Activated CD8-positive, alpha-beta memory T cell treated with anti-CD3 and anti-CD28 coated beads, Interleukin-2, amount 50 U/mL, for 24 hours (primary cell): ENCODE results near the gene ASB16.
"Not testable (repeated sequence)": the region's sequence is repeated elsewhere in the genome, so short reads cannot be mapped to it uniquely, and the experiment has no call there.

Source experiments
- DNase-seq: peaks from one replicate; pipeline ENCODE4 v3.0.0-alpha.2; 2020; ENCODE audit errors: extremely low read depth

ASB16 gene

DNA sequence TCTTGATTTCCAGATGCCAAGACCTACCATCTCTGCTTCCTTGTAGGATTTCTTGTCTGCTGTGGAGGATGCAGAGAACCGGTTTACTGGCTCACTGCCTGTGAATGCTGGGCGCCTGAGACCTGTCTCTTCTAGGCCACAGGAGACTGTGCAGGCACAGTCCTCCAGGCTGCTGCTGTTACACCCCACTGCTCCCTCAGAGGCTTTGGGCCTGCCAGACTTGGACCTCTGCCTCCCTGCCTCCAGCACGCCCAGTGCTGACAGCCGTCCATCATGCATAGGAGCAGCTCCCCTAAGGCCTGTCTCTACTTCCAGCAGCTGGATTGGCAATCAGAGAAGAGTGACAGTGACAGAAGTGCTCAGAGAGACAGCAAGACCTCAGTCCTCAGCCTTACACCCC lies 22.7 kb upstream of the ASB16 start:
- DNase-seq, result no peak

DNA sequence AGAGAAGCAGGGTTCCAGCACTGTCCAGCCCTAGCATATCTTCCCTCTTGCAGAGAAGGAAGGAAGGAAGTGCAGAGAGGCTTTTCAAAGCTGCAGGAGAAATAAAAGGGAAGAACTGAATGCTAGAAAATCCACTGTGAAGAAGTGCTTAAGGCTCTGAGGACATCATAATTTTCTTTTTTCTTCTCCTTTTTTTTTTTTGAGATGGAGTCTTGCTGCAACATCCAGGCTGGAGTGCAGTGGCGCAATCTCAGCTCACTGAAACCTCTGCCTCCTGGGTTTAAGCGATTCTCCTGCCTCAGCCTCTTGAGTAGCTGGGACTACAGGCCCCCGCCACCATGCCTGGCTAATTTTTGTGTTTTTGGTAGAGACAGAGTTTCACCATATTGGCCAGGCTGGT lies 21.4 kb upstream of the ASB16 start:
- not testable (repeated sequence) for DNase-seq

DNA sequence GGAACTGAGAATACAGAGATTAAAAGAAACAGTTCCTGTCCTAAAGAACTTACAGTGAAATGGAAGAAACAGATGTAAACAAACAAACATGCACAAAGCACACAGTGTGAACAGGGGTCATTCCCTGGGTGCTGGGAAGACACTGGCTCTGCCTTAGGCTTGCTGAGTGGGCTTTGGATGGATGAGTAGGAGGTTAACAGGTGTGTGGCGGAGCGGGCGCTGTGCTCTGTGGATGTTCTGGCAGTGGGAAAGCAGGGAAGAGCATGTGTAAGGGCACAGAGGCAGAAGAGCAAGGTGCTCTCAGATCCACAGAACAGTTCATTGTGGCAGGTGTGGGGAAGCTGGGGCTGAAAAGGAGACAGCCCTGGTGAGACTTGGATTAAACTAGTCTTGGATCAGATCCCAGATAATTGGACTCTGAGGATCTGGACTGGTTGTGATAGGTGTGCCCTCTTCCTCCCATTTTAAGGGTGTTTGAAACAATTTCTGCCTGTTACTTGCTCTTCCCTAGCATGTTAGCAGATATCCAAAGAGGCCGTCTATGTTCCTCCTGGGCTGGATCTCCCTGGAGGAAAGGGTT lies 20.7 kb upstream of the ASB16 start:
- DNase-seq, result no peak

DNA sequence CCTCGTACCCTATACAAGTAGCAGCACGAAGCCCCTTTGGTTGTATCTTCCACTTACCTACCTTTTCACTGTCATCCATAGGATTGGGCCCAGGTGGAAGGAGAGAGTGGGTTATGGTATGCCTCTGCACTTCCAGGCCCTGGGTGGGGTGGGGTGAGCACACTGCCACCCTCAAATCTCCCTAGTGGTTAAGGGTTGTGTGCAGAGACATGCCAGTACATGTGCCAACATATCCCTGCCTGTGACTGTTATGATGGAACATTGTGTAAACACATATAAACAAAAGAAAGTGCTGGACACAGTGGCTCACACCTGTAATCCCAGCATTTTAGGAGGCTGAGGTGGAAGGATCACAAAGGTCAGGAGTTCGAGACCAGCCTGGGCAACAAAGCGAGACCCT lies 17.6 kb upstream of the ASB16 start:
- no peak for DNase-seq

DNA sequence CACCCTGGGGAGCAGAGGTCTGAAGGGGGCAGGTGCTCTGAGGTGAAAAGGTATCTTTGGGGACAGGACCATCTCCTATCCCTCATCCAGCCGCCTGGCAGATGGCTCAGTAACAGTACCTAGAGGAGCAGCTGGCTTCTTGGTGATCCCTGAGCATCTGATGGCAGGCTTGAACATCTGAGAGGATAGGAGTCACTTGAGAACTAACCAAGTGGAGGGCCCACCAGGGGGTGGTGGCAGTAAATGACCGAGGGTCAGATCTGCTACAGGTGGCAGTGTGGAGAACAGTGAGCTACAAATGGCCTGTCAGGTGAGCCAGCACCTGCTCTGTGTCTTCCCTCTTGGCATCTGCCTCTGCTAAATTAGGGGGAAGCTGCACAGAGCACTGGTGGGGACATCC lies 15.0 kb upstream of the ASB16 start:
- DNase-seq, result no peak

DNA sequence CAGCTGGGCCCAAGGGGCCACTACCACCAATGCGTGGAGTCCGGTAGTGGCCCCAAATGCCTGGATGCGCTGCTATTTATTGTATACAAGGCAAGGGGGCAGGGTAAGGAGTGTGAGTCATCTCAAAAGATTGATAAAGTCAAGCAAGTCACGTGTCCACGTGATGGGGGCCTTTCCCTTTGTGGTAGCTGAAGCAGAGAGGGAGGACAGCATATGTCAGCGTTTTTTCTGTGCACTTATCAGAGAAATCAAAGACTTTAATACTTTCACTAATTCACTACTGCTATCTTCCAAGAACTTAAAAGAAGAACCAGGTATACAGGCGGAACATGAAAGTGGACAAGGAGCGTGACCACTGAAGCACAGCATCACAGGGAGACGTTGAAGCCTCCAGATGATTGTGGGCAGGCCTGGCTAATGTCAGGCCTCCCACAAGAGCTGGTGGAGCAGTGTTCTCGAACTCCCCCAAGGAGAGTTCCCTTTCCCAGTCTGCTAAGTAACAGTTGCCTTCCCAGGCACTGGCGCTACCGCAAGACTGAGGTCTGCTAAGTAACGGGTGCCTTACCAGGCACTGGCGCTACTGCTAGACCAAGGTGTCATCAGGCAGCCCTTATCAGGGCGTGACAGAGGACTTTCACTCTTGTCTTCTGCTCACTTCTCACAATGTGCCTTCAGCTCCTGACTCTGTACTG lies 10.8 kb upstream of the ASB16 start:
- DNase-seq, result no peak

DNA sequence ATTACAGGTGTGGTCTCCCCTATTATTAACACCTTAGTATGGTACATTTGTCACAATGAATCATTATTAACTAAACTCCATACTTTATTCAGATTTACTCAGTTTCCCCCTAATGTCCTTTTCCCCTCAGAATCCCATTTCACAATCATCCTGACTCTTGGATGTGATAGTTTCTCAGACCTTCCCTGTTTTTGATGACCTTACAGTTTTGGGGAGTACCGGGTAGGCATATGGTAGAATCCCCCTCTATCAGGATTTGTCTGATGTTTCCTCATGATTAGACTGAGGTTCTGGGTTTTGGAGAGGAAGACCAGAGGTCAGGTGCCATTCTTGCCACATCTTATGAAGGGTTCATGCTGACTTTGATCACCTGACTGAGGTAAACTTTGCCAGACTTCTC lies 6.0 kb upstream of the ASB16 start:
- no peak for DNase-seq

DNA sequence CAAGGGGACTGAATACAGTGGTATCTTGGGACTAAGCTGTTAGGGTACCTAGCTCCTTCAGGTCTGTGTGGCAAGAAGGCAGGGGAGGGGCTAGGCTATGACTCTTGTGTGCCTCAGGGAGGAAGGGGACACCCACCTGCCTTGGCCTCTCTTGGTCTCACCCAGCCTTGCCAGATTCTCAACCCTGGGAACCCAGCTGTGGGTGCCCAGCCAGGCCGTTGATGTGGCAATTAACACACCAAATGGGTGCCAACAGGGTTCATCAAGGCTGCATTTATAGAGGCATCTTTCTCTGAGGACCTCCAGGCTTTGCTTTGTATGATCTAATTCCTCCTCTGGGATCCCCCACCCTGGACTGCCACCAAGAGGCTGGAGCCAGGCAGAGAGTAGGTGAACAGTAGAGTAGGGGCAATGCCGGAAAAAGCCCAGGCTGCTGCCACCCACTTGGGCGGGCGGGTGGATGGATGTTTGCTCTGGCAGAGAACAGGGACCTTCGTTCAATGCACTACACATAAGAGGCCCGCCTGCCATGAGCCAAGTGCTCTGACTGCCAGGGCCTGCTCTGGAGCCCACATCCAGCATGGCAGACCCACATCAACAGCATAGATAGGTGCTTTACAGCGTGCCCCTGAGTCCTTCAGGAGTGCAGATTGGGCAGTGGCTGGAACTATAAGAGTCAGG lies 3.2 kb upstream of the ASB16 start:
- no peak for DNase-seq

DNA sequence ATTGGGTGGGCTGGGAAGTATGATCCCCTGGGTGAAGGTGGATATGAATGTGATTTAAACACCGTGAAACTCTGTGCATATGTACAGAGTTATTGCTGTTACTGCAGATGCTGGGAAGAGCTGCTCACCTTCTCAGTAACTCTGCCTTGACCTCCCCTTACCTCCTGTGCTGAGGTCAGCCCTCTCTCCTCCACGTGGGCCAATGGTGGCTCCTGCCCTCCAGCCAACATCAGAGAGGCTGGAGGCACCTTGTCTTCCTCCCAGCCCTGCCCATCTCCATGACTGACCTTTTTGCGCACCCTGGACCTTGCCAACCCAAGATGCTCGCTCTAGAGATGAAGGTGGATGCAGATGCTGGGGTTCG lies 387 bp upstream of the ASB16 start:
- DNase-seq, result no peak

DNA sequence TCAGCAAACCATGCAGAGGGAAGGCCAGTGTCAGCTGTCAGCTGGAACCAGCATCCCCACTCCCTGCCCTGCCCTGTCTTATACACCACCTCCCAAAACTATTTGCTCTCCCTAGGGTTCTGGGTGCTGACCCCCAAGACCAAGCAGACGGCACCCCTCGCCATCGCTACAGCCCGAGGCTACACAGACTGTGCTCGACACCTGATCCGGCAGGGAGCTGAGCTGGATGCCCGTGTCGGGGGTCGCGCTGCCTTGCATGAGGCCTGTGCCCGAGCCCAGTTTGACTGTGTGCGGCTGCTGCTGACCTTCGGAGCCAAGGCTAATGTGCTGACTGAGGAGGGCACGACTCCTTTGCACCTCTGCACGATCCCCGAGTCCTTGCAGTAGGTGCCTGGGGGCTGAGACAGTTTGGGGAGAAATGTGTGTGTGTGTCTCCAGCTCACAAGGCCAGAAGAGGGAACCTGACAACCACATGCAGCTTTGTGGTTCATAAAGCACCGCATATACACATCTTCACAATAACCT lies 1.5 kb downstream of the ASB16 start:
- DNase-seq, result no peak

DNA sequence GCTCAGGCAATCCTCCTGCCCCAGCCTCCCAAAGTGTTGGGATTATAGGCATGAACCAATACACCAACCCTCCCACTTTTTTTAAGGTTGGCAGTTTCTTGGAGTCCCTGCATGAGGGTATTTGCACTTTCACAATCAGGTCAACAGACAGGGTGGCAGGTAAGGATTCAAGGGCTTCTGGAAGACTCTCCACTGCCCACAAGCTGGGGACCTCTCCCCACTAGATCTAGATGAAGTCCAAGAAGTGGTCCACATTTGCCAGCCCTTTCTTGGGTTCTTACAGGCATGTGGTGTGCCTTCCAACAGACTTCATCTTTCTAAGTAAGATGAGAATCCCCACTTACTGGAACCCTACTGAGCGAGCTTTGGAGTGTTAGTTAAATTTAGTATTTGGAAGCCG lies 3.9 kb downstream of the ASB16 start:
- no peak for DNase-seq

DNA sequence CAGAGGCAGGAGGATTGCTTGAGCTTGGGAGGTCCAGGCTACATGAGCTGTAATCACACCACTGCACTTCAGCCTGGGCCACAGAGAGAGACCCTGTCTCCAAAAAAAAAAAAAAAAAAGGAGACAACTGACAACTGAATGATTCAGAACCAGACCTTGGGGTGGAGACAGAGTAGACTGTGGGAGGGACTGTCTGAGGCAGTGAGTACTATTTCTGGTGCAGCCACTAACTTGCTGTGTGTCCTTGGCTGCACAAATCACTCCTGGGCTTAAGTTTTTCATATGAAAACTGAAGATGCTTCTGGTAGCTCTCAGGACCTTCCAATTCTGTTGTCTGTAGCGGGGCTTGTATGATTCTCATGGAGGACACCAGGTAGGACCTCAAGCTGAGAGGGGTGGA lies 5.8 kb downstream of the ASB16 start:
- no peak for DNase-seq

DNA sequence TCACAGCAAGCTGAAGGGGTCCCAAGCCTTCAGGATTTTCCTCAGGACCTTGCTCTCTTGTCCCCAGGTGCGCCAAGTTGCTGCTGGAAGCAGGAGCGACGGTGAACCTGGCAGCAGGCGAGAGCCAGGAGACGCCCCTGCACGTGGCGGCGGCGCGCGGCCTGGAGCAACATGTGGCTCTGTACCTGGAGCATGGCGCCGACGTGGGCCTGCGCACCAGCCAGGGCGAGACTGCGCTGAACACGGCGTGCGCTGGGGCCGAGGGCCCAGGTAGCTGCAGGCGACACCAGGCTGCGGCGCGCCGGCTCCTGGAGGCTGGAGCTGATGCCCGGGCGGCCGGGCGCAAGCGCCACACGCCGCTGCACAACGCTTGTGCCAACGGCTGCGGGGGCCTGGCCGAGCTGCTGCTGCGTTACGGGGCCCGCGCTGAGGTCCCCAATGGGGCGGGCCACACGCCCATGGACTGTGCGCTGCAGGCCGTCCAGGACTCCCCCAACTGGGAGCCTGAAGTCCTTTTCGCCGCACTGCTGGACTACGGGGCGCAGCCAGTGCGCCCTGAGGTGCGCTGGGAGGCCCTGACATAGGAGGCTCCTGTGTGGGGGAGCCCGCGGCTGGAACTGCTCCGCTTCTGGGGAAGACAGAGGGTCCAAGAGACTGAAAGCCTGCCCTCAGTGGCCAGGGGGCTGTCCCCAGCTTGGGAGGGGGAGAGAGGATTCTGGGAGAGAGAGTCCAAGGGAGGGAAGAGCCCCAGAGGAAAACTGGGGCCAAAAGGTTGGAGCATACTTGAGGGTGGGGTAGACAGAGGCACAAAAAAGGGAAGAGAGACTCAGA lies 6.4 kb downstream of the ASB16 start:
- no peak for DNase-seq

DNA sequence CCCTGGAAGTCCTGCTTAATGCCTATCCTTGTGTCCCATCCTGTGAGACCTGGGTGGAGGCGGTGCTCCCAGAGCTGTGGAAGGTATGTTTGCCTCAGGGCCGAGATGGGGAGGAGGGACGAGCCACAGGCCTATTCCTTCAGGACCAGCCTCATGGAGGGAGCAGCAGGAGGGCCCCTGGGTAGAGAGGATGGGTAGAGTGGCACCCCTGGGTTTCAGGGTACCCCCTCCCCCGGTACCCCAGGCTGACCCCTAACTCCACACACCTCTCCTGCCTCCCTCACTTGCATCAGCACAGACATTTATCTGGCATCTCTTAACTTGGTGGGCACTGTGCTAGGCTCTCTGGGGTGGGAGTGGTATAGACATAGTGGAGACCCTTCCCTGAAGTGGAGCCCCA lies 7.1 kb downstream of the ASB16 start:
- no peak for DNase-seq

DNA sequence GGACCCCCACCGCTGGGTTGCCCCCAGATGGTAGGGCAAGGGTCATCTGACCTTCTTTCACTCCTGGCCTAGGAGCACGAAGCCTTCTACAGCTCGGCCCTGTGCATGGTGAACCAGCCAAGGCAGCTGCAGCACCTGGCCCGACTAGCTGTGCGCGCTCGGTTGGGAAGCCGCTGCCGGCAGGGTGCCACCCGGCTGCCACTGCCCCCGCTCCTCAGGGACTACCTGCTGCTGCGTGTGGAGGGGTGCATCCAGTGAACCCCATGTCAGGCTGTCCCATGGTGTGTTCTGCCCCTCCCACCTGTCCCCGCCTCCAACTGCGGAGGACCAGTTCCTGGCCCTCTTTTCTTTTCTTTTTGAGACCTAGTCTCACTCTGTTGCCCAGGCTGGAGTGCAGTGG lies 7.6 kb downstream of the ASB16 start:
- no peak for DNase-seq

DNA sequence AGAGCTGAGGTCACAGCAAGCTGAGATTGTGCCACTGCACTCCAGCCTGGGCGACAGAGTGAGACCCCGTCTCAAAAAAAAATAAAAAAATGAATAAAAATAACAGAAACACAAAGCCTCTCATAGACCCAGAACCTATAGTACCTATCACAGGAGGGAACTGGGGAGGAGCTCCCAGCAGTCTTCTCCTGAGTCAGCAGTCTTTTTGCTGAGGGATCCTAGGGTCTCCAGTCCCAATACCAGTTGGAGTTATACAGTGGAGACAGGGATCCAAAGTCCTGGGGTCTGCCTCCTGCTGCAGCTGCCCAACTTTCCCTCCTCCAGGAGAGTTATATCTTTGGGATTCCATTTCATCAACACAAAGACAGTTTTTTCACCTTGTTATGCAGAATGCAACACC lies 12.5 kb downstream of the ASB16 start:
- DNase-seq, result no peak

DNA sequence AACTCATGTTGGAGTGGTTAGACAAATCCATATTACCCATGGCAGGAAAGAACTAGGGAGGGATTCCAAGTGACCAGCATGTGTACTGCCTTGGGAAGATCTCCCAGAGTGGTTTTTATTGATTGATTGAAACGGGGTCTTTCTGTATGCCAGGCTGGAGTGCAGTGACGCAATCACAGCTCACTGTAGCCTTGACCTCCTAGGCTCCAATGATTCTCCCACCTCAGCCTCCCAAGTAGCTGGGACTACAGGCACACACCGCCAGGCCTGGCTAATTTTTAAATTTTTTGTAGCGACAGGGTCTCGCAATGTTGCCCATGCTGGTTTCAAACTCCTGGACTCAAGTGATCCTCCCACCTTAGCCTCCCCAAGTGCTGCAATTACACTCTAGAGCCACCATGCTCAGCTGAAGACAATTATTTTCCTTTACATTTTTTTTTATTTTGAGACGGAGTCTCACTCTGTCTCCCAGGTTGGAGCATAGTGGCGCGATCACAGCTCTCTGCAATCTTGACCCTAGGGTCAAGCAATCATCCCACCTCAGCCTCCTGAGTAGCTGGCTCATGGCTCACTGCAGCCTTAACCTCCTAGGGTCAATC lies 13.8 kb downstream of the ASB16 start:
- no peak for DNase-seq

DNA sequence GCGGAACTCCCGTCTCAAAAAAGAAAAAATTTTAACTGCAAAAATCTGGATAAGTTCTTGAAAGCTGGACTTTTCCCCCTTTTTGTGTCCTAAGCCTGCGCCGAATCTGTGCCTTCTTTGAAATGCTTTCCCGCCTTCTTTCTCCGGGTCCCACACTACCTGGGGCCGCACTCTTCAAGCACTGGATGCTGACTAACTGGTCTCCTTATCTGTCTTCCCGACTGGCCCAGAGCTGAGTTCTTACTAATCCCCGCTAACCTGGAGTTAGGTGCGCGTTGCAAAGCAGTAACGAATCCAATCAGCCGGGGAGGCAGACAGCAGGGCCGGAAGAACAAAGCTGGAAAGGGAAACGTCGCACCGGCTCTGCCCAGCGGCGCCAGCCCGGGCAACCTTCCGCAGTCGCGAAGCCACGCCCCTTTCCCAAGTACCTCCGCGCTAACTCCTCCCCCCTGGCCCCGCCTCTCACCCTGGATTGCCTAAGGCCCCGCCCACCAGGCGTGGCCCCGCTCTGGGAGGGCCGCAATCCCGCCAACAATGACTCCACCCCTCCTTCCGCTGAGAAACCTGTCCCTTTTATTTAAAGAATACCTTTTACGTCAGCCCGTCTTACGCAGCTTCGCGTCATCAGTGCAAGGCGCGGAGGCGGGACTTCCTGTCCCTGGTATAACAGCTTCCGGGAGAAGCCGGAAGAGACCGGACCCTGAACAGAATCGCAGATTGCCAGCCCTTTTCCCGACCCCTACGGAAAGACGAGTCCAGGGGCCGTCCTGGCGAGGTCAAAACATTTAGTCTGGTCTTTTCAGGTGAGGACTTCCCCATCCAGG lies 16.0 kb downstream of the ASB16 start, which contains the start of gene TMUB2:
TMUB2 (plus strand) TSS at position 666 of the 824 bp plus-strand sequence. CDS start 737 bp downstream, outside the sequence.
- DNase-seq, result peak; percentile 96

DNA sequence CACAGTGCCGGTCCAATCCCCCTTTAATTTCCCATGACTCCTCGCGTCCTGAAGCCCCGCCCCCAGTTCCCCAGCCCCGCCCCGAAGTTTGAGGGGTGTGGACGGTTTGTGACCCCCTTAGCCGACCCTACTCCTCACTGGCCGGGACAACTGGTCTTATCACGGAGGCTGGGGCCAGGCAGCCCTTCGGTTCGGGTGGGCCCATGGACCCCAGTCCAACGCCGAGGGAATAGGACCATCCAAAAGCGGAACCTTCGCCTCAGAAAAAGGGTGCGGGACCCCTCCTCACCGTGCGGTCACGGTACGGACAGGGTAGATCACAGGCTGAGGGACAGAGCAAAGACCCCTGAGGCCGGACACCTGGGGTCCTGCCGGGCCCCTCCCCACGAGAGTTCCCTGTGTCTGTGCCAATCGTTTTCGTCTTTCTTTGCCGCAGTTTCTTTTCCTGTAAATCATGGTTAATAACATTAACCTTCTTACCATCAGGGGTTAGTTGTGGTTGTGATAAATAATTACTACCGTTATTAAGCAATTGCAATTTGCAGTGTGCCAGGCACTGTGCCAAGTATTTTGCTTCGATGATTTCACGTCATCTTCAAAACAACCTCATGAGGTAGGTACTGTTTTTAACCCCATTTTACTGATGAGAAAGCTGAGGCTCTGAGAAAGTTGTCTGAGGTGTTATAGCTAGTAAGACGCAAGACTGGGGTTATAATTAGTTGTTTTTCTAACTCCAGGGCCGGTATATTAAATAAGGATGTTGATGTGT lies 16.8 kb downstream of the ASB16 start:
- DNase-seq, result peak; percentile 44
